Activated CD8-positive, alpha-beta memory T cell treated with anti-CD3 and anti-CD28 coated beads for 1 hour (primary cell): ENCODE data around the gene SLC28A2.

Source experiments
- DNase-seq, 2 donors: peaks; one replicate each; pipeline ENCODE4 v3.0.0-alpha.2; 2020; ENCODE audit warnings: low read depth in 1 of 2; ENCODE audit errors: extremely low read depth in 1 of 2

Gene SLC28A2

GRCh38 chr15:45320581-45321205 lies 68.7 kb downstream of the SLC28A2 start:
- DNase-seq: no peak

GRCh38 chr15:45326280-45326679 lies 74.2 kb downstream of the SLC28A2 start:
- DNase-seq: no peak

- DNase-seq: no peak
These were observed 74.7 kb downstream of the SLC28A2 start for GRCh38 chr15:45326741-45327140.
